Esophagus muscularis mucosa (tissue), 4 donors: ENCODE results near the gene PCBP1. TPM values are rescaled to one million over a fixed set of nuclear protein-coding genes. Genes with fewer than 3 reads are reported as not detected.
A peak's percentile ranks its signal among the peaks of the same experiment; 100 is the strongest.
"Not testable (repeated sequence)": the region's sequence is repeated elsewhere in the genome, so short reads cannot be mapped to it uniquely, and the experiment has no call there.

Source experiments
- DNase-seq: peaks from one replicate; pipeline ENCODE4 v3.0.0-alpha.2; 2017; ENCODE audit errors: extremely low spot score
- H3K27ac ChIP-seq, 4 donors: fragments of 200-600 bp; sonication (generic); replicated peaks in 1 of 4; 1 replicate in 3 of 4; 2 replicates in 1 of 4; pipeline ENCODE4 v1.5.1; 2016 to 2019; ENCODE audit warnings: mild to moderate bottlenecking in 1 of 4
- H3K27me3 ChIP-seq, 4 donors: fragments of 200-600 bp; sonication (generic); one replicate each; pipeline versions ENCODE4 v1.5.1 to v1.6.0; 2016 to 2019
- H3K36me3 ChIP-seq, 4 donors: fragments of 200-600 bp; sonication (generic); one replicate each; pipeline ENCODE4 v1.5.1; 2016 to 2019
- H3K4me1 ChIP-seq, 4 donors: fragments of 200-600 bp; sonication (generic); one replicate each; pipeline ENCODE4 v1.5.1; 2016 to 2019
- H3K4me3 ChIP-seq, 4 donors: fragments of 200-600 bp; sonication (generic); 1 replicate in 2 of 4; 2 replicates in 2 of 4; pipeline ENCODE4 v1.5.1; 2016 to 2019; ENCODE audit warnings: mild to moderate bottlenecking in 4 of 4, moderate library complexity in 1 of 4
- H3K9me3 ChIP-seq, 4 donors: fragments of 200-600 bp; sonication (generic); 1 replicate in 3 of 4; 2 replicates in 1 of 4; pipeline ENCODE4 v1.5.1; 2016 to 2019
- EP300 ChIP-seq: sonication (generic); formaldehyde crosslinking; IDR thresholded peaks from one replicate; pipeline ENCODE4 v1.6.1; 2017; ENCODE audit warnings: antibody characterized with exemption
- POLR2A ChIP-seq: fragments of 450-650 bp; IDR thresholded peaks from one replicate; pipeline ENCODE4 v1.6.1; 2017; ENCODE audit warnings: antibody characterized with exemption, moderate library complexity, mild to moderate bottlenecking, low read depth
- POLR2AphosphoS5 ChIP-seq, 2 donors: sonication (generic); formaldehyde crosslinking; IDR thresholded peaks; one replicate each; pipeline ENCODE4 v1.6.1; 2017; ENCODE audit warnings: antibody characterized with exemption in 2 of 2
- WGBS: methylation state at CpG from one replicate; pipeline ENCODE4 v1.1.5; 2018; 5-methylcytosine and 5-hydroxymethylcytosine counted together
- intact Hi-C: fragments of 100-400 bp; cut with DNase I; formaldehyde crosslinking; loops from one replicate; pipeline ENCODE4 v1.15.1; 2023
- total RNA-seq, 4 donors: library from RNA; depleted of rRNA; stranded (reverse); fragments of >200 nt; gene quantifications; one replicate each; pipeline versions ENCODE4 v1.1.0 to v1.2.1, GENCODE V29; 2016
- TF ChIP-seq, protein P1 (sequence below), 3 experiments: fragments of 200-600 bp in 2 of 3; fragments of 450-650 bp in 1 of 3; sonication (generic) in 2 of 3; IDR thresholded peaks; one replicate each; pipeline ENCODE4 v1.5.1; 2017 to 2019; ENCODE audit warnings: antibody characterized with exemption in 3 of 3, mild to moderate bottlenecking in 2 of 3, moderate library complexity in 1 of 3

PCBP1 gene
- total RNA-seq, 4 donors from 2014 or later: 156 to 220 (median 189) TPM

GRCh38 chr2:70089983-70090525 lies 2.8 kb downstream of the PCBP1 start:
- Histone ChIP-seq H3K4me3 (peak overlapping the region; percentile 74 to 90 (median 85)), H3K27ac (peak overlapping the region; percentile 99 to 100 (median 100)), H3K4me1 (peaks cover 21 to 51% (median 46%) of the 10 kb centered on the region in 4 donors), H3K9me3 (no peaks in the 10 kb centered on the region), H3K36me3 (peaks cover 0 to 13% (median 6%) of the 10 kb centered on the region in 4 donors), H3K27me3 (no peaks in the 10 kb centered on the region)
- no peak for DNase-seq
- intact Hi-C loops: loop anchor here (2.0 to 5.0 kb wide), 2 partner anchors 35 to 178 kb away; no protein-coding TSS in a partner anchor
- no peak for TF ChIP-seq EP300
- TF ChIP-seq, protein P1, sequence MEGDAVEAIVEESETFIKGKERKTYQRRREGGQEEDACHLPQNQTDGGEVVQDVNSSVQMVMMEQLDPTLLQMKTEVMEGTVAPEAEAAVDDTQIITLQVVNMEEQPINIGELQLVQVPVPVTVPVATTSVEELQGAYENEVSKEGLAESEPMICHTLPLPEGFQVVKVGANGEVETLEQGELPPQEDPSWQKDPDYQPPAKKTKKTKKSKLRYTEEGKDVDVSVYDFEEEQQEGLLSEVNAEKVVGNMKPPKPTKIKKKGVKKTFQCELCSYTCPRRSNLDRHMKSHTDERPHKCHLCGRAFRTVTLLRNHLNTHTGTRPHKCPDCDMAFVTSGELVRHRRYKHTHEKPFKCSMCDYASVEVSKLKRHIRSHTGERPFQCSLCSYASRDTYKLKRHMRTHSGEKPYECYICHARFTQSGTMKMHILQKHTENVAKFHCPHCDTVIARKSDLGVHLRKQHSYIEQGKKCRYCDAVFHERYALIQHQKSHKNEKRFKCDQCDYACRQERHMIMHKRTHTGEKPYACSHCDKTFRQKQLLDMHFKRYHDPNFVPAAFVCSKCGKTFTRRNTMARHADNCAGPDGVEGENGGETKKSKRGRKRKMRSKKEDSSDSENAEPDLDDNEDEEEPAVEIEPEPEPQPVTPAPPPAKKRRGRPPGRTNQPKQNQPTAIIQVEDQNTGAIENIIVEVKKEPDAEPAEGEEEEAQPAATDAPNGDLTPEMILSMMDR (IDR thresholded peaks at IDR 0.05): no peak
- no peak for TF ChIP-seq POLR2AphosphoS5 (IDR thresholded peaks at IDR 0.05)
- TF ChIP-seq POLR2A: no peak
- 48% methylated on average over 6 of the region's 6 CpGs for WGBS

DNA sequence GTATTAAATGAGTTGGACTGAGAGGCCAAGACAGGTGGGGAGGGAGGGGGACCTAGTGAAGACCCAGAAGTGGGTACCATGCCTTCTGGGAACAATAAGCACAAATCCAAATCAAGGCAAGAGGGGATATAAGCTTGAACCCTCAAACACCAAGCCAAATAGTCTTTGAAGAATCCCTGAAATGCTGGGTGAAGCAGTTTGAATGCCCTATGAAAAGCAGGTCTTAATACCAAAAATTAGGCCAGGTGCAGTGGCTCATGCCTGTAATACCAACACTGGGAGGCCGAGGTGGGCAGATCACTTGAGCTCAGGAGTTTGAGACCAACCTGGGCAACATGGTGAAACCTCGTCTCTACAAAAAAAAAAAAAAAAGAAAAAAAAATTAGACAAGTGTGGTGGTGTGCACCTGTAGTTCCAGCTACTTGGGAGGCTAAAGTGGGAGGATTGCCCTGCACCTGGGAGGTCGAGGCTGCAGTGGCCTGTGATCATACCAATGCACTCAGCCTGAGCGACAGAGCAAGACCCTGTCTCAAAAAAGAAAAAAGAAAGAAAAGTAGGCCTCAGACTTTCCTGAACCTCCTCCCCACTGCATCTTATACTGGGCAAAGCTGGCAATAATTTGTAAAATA lies 3.5 kb downstream of the PCBP1 start:
- H3K36me3 ChIP-seq: peaks cover 0 to 13% (median 6%) of the 10 kb centered on the region in 4 donors
- no peaks in the 10 kb centered on the region for H3K9me3 ChIP-seq
- WGBS: 95% methylated on average over 4 of the region's 4 CpGs
- peaks cover 21 to 50% (median 46%) of the 10 kb centered on the region in 4 donors for H3K4me1 ChIP-seq
- intact Hi-C loops: no loop called here
- no peak overlapping the region for H3K4me3 ChIP-seq
- H3K27me3 ChIP-seq: no peaks in the 10 kb centered on the region
- no peak for DNase-seq
- no peak for TF ChIP-seq POLR2A
- no peak for TF ChIP-seq POLR2AphosphoS5 (IDR thresholded peaks at IDR 0.05)
- TF ChIP-seq, protein P1 (IDR thresholded peaks at IDR 0.05): no peak
- no peak for TF ChIP-seq EP300
- H3K27ac ChIP-seq: peak overlapping the region in 3 of 4 donors; percentile 99 to 100 (median 100)

DNA sequence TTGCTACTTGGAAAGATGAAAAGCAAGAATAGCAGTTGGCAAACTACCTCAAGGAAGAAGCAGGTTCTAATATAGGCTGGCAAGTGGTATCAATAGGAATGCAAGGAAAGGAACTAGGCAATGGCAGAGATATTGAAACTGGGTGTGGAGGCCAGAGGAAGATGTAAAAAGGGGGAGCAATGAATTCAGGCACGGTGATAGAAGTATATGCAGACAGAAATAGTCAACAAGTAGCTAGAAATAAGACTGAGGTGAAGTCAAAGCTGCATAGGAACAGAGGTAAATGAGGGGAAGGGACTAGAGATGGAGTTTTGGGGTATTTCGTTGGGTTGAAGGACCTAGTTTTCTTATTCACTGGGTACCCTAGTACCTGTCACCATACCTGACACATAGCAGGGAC lies 4.1 kb downstream of the PCBP1 start:
- Histone ChIP-seq H3K4me1 (peaks cover 22 to 51% (median 43%) of the 10 kb centered on the region in 4 donors), H3K36me3 (peaks cover 0 to 13% (median 6%) of the 10 kb centered on the region in 4 donors), H3K27ac (peak overlapping the region in 2 of 4 donors; percentile 0 to 100), H3K9me3 (no peaks in the 10 kb centered on the region), H3K27me3 (no peaks in the 10 kb centered on the region), H3K4me3 (no peak overlapping the region)
- intact Hi-C loops: no loop called here
- WGBS: 86% methylated on average over 2 of the region's 2 CpGs
- DNase-seq: no peak
- TF ChIP-seq EP300 (no peak), POLR2AphosphoS5 (IDR thresholded peaks at IDR 0.05) (no peak), POLR2A (no peak)
- TF ChIP-seq, protein P1 (IDR thresholded peaks at IDR 0.05): no peak

DNA sequence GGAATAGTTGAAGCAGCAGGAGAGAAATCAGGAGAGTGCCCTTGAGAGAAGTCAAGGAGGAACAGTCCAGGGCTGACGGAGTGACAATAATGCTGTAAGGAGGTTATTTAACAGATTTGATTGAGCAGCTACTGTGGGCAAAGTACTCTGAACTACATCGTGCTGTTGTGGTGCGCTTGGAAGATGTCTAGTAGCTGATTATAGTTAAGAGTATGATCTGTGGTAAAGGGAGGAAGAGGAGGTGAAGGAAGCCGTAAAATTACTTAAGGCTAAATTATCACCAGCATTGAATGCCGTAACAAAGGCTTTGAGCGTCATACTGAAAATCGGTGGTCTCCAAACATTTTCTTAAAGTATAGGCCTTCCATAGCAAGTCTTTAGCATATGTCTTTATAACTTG lies 4.5 kb downstream of the PCBP1 start:
- peaks cover 22 to 52% (median 43%) of the 10 kb centered on the region in 4 donors for H3K4me1 ChIP-seq
- TF ChIP-seq EP300: no peak
- TF ChIP-seq, protein P1 (IDR thresholded peaks at IDR 0.05): no peak
- no peak for TF ChIP-seq POLR2A
- no peaks in the 10 kb centered on the region for H3K9me3 ChIP-seq
- no peak overlapping the region for H3K4me3 ChIP-seq
- peak overlapping the region in 1 of 4 donors; percentile 0 for H3K27ac ChIP-seq
- WGBS: 86% methylated on average over 7 of the region's 7 CpGs
- H3K27me3 ChIP-seq: no peaks in the 10 kb centered on the region
- peaks cover 0 to 13% (median 6%) of the 10 kb centered on the region in 4 donors for H3K36me3 ChIP-seq
- DNase-seq: no peak
- intact Hi-C loops: no loop called here

DNA sequence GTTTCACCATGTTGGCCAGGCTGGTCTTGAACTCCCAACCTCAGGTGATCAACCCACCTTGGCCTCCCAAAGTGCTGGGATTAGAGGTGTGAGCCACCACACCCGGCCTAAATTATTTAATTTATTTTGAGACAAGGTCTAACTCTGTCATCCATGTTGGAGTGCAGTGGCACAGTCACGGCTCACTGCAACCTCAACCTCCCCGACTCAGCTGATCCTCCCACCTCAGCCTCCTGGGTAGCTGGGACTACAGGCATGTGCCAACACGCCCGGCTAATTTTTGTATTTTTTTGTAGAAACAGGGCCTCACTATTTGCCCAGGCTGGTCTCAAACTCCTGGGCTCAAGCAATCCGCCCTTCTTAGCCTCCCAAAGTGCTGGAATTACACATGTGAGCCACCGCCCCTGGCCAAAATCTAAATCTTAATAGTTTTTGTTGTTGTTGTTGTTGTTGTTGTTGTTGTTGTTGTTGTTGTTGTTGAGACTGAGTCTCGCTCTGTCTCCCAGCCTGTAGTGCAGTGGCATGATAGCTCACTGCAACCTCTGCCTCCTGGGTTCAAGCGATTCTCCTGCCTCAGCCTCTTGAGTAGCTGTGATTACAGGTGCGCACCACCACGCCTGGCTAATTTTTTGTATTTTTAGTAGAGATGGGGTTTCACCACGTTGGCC lies 5.4 kb downstream of the PCBP1 start:
- H3K27ac ChIP-seq, intact Hi-C loops, H3K27me3 ChIP-seq, H3K4me3 ChIP-seq, DNase-seq, H3K9me3 ChIP-seq: not testable (repeated sequence)
- peaks cover 22 to 52% (median 43%) of the 10 kb centered on the region in 4 donors for H3K4me1 ChIP-seq
- peaks cover 0 to 13% (median 6%) of the 10 kb centered on the region in 4 donors for H3K36me3 ChIP-seq
- WGBS: 89% methylated on average over 11 of the region's 12 CpGs
